Stimulated activated CD4-positive, alpha-beta T cell treated with anti-CD3 and anti-CD28 coated beads, Interleukin-4, amount 100 ng/mL, for 24 hours (primary cell): ENCODE measurements around the gene ID1.
"Not testable (repeated sequence)": the region's sequence is repeated elsewhere in the genome, so short reads cannot be mapped to it uniquely, and the experiment has no call there.

ENCODE experiments used
- DNase-seq: peaks from one replicate; pipeline ENCODE4 v3.0.0-alpha.2; 2020

ID1 gene

GRCh38 chr20:31602779-31603441 is 2.2 kb upstream of the ID1 start:
- peak; percentile 56 for DNase-seq

- DNase-seq = peak; percentile 70
These were observed 1.1 kb upstream of the ID1 start for GRCh38 chr20:31603822-31604566.

- DNase-seq = no peak
These were observed 490 bp upstream of the ID1 start for GRCh38 chr20:31604567-31605030.

GRCh38 chr20:31605902-31606803 is 1.1 kb downstream of the ID1 start:
- DNase-seq = no peak

- DNase-seq = no peak
These were observed 1.9 kb downstream of the ID1 start for GRCh38 chr20:31606804-31607639.

GRCh38 chr20:31607640-31608250 is 2.7 kb downstream of the ID1 start:
- DNase-seq = no peak

- no peak for DNase-seq
These were observed 3.3 kb downstream of the ID1 start for GRCh38 chr20:31608251-31608945.

GRCh38 chr20:31612271-31612640 is 7.2 kb downstream of the ID1 start:
- not testable (repeated sequence) for DNase-seq

GRCh38 chr20:31615416-31615815 is 10.3 kb downstream of the ID1 start:
- DNase-seq = no peak

- no peak for DNase-seq
These were observed 12.5 kb downstream of the ID1 start for GRCh38 chr20:31617432-31618104.

- no peak for DNase-seq
These were observed 15.2 kb downstream of the ID1 start for GRCh38 chr20:31620246-31620645.

GRCh38 chr20:31623123-31623505 is 18.0 kb downstream of the ID1 start:
- DNase-seq = not testable (repeated sequence)

GRCh38 chr20:31626534-31626933 is 21.4 kb downstream of the ID1 start:
- not testable (repeated sequence) for DNase-seq

- DNase-seq = not testable (repeated sequence)
These were observed 23.0 kb downstream of the ID1 start for GRCh38 chr20:31628057-31628456.

GRCh38 chr20:31630187-31630790 is 25.2 kb downstream of the ID1 start:
- no peak for DNase-seq

- DNase-seq = no peak
These were observed 27.7 kb downstream of the ID1 start for GRCh38 chr20:31632548-31633338.

- DNase-seq = no peak
These were observed 28.3 kb downstream of the ID1 start for GRCh38 chr20:31633339-31633914.

GRCh38 chr20:31637660-31638059 is 32.6 kb downstream of the ID1 start, which contains the start of gene COX4I2:
Gene COX4I2 (plus strand): TSS chr20:31637912. CDS start chr20:31639018, 1,106 bp downstream.
- no peak for DNase-seq

GRCh38 chr20:31638317-31638716 is 33.2 kb downstream of the ID1 start:
- no peak for DNase-seq
